OCI-LY1 (cell line): ENCODE data around the gene INPPL1.

ENCODE experiments used
- EZH2 ChIP-seq: fragments of 200-600 bp; sonication (generic), shearing (Covaris generic); IDR thresholded peaks from 2 replicates; pipeline ENCODE4 v1.8.0; 2017; ENCODE audit warnings: borderline replicate concordance, mixed run types, mild to moderate bottlenecking, antibody characterized with exemption, low read length, moderate library complexity, mixed read lengths
- TF ChIP-seq, protein P1 (sequence below): fragments of 200-600 bp; sonication (generic), shearing (Covaris generic); IDR thresholded peaks from 2 replicates; pipeline ENCODE4 v1.5.1; 2017; ENCODE audit warnings: mild to moderate bottlenecking, antibody characterized with exemption, low read length, moderate library complexity, mixed read lengths

- TF ChIP-seq, protein P1, sequence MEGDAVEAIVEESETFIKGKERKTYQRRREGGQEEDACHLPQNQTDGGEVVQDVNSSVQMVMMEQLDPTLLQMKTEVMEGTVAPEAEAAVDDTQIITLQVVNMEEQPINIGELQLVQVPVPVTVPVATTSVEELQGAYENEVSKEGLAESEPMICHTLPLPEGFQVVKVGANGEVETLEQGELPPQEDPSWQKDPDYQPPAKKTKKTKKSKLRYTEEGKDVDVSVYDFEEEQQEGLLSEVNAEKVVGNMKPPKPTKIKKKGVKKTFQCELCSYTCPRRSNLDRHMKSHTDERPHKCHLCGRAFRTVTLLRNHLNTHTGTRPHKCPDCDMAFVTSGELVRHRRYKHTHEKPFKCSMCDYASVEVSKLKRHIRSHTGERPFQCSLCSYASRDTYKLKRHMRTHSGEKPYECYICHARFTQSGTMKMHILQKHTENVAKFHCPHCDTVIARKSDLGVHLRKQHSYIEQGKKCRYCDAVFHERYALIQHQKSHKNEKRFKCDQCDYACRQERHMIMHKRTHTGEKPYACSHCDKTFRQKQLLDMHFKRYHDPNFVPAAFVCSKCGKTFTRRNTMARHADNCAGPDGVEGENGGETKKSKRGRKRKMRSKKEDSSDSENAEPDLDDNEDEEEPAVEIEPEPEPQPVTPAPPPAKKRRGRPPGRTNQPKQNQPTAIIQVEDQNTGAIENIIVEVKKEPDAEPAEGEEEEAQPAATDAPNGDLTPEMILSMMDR, result no peak
- no peak for TF ChIP-seq EZH2
These were observed 16.3 kb upstream of the INPPL1 start for GRCh38 chr11:72208281-72208680.
